Measurements from ENCODE around the gene VTI1A.

The VTI1A gene

GRCh38 chr10:112758961-112759360 lies 311.9 kb downstream of the VTI1A start:
- no peak for DNase-seq (ENCODE audit: low read depth)

- no peak for DNase-seq (ENCODE audit: low read depth)
Measured at GRCh38 chr10:112759496-112759895, 312.5 kb downstream of the VTI1A start.

DNA sequence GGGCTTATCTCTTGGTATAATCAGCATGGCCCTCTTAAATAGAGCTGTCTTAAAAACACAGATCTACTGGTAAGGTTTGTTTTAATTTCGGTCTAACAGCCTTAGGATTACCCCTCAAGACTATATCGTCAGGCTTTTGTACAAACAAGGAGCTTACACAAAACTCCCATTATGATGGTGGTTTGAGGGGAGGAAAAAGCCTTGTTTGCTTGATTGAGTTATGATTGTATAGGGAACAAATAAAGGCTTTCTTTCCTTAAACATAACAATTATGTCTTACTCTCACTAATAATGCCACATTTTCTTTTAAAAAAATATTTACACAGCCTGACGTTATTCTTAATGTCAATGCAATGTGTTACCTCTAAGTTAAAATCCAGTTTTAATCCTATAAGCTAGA lies 314.2 kb downstream of the VTI1A start:
- DNase-seq (ENCODE audit: low read depth), result no peak

DNA sequence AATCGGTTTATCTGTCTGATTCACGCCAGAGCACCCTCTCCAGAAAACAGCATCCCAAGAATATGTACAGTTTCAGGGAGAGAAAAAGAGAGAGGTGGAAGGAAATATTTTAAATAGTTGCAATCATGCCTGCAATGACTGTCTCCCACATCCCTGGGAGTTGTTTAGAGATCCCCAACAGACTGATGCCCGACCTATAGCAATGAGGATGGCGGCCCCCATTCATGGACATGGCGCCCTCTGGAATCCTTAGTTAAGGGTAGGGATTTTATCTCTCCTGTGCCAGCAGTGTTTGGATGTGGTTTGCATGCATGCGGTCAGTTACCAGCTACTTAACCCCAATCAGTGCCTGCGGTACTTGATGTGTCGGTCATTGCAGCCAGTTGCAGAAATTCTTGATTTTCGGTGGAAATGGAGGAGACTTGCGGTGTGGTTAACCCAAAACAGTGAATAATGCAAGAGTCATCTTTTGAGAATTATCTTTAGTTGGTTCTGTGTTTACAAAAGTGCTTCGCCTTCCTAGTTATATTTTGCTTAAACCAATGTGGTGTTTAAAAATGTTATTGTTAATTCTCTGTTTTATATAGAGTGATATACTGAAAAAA lies 317.0 kb downstream of the VTI1A start:
- DNase-seq (ENCODE audit: low read depth), result peak; percentile 71

GRCh38 chr10:112765717-112766235 lies 318.8 kb downstream of the VTI1A start:
- no peak for DNase-seq (ENCODE audit: low read depth)

DNA sequence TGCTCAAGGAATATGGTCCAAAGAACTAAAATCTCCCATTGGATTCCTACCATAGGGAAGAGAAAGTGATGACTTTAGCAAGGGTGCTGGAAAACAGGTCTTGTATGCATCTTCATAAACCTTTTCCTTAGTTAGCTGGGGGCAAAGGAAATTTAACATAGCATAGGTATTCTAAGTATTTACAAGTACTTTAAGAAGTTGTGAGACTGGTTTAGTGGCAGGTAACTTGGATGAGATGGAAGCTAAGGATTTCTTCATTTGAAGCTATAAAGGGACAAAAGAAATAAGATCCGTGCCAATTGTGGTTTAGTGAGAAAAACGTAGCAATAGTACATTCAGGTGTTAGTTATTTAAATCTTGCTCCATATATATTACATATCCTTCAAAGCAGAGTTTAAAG lies 319.6 kb downstream of the VTI1A start:
- no peak for DNase-seq (ENCODE audit: low read depth)

DNA sequence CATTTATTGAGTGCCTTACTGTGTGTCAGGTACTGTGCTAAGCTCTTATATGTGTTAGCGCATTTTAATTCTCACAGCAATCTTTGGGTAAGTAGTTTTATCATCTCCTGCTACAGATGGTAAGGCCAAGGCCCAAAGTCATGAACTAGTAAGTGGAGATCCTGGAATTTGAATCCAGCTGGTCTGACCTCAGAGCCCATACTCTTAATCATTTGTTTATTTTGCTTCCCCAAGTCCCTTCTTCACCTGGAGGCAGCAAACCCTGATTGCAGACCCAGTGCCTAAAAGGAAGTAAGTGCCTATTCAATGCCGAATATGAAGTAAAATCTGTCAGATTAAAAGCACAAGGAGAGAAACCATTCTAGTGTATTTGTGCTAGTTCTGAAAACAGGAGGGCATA lies 320.1 kb downstream of the VTI1A start:
- no peak for DNase-seq (ENCODE audit: low read depth)

DNA sequence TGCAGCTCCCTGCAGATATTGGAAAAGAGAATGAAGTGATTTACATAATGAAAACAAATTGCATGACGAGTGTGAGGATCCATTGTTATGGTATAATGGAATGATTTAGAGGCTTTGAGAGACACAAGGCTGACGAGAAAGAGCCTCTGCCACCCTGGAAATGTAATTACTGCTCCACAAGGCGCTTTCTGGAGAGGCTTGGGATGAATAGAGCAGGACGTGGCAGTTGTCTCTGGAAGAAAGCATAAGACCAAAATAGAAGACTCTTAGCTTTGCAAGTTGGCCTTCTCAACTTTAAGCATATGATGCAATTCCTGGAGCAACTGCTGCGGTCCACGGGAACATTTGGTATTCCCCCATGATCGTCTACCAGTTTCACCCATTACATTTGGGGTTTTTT lies 321.1 kb downstream of the VTI1A start:
- DNase-seq (ENCODE audit: low read depth), result no peak

- DNase-seq (ENCODE audit: low read depth), result no peak
Measured at GRCh38 chr10:112769081-112769480, 322.1 kb downstream of the VTI1A start.

DNA sequence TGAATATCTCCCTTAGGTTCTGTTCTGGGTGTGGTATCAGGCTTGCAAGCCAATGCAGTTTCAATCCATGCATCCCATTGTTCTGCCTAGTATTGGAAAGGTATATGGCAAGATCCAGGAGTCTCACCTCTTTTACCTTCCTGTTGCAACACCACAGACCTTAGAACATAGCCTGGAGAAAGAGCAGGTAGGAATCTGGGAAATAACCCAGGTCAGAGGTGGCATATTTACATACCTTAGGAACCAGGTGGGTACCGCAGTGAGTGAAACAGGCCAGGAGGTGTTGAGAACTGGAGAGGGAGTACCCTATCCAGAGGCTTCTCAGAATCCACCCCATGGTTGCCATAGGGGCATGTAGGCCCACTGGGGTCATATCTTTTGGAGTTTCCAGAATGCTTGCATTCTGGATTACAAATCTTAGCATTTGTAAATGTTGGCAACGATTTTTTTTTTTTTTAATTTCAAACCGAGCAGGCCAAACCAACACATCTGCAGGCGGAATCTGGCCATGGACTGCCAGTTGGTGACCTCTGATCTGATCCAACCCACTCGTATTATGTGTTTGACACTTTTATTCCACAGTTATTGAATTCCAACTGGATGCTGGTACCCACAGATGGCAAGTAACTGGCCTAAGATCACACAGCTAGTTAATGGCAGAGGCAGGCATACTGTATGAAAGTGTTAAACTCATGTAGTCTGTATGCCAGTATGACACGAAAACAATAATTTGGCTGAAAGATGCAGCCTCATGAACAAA lies 322.8 kb downstream of the VTI1A start:
- DNase-seq (ENCODE audit: low read depth), result no peak

DNA sequence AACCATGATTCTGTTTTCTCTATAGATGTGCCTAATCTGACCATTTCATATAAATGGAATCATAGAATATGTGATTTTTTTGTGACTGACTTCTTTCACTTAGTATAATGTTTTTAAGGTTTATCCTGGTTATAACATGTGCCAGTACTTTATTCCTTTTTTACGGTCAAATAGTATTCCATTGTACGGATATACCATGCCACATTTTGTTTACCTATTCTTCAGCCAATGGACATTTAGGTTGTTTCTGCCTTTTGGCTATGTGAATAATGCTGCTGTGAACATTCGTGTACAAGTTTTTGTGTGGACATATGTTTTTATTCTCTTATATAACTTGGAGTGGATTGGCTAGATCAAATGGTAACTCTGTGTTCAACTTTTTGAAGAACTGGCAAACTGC lies 324.7 kb downstream of the VTI1A start:
- DNase-seq (ENCODE audit: low read depth), result no peak

- no peak for DNase-seq (ENCODE audit: low read depth)
Measured at GRCh38 chr10:112773783-112774182, 326.8 kb downstream of the VTI1A start.

DNA sequence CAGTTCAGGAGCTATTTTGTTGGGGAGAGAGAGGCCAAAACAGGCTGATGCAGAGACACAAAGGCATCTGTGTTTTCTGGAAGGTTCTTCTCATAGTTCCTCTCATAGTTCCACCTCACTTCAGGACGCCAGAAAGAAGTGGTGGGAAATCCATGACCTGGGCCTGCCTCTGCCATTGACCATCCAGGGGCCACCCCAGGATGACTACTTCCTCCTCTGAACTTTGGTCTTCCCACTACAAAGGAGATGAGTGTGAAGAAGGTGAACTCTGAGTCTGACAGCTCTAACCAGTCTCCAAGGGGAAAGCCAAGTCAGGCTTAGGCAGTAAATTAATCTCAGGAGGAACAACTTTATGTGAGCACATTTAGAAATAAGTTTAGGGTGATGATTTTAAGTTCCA lies 327.2 kb downstream of the VTI1A start:
- no peak for DNase-seq (ENCODE audit: low read depth)

GRCh38 chr10:112774798-112775197 lies 327.8 kb downstream of the VTI1A start:
- no peak for DNase-seq (ENCODE audit: low read depth)

DNA sequence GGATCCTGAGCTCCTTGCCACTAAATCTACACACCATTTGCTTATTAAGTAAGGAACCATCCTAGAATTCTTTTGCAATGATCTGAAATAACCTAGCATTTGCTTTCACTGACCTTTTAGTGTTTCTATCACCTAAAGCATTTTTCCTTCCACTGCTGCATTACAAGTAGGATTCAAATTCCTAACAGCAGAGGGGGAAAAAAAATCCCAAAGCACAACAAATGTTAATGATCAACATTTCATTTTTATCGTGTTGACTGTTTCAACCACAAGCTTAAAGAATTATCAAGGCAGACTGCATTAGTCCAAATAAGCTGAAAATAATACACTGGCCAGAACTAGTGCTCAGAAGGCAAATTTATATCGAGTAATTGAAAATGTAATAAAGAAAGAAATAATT lies 328.4 kb downstream of the VTI1A start:
- DNase-seq (ENCODE audit: low read depth), result peak; percentile 15

GRCh38 chr10:112775892-112776674 lies 329.1 kb downstream of the VTI1A start:
- no peak for DNase-seq (ENCODE audit: low read depth)

GRCh38 chr10:112778579-112778978 lies 331.6 kb downstream of the VTI1A start:
- peak; percentile 13 for DNase-seq (ENCODE audit: low read depth)

GRCh38 chr10:112779025-112779770 lies 332.2 kb downstream of the VTI1A start:
- DNase-seq (ENCODE audit: low read depth), result no peak

- no peak for DNase-seq (ENCODE audit: low read depth)
Measured at GRCh38 chr10:112782200-112782907, 335.3 kb downstream of the VTI1A start.

DNA sequence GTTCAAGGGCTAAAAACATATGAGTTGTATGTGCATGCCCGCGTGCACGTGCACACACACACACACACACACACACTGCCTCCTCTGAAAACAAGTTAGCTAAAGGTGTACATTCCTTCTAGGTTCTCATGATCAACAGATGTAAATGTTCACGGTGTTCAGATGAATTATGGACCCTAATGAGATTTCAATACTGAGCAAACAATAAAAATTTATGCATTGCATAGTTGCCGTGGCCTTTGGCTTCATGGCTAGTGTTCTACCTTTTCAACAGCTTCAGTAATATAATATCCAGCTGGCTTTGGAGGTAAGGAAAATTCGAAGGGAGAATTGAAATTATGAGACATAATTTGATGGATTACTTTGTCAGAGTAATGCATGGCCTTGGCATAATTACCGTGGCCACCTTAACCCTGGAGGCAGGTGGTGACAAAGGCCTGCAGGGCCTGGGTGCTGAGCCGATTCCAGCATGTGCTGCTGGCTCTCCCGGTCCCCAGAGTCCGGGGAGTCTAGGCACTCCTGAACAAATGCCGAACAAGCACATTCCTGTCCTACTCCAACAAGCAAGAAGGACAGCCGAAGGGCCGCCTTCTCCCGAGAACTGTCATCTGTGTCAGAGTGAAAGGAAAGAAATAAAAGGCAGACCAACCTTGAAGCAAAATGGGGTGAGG lies 336.5 kb downstream of the VTI1A start:
- no peak for DNase-seq (ENCODE audit: low read depth)

GRCh38 chr10:112784022-112784461 lies 337.0 kb downstream of the VTI1A start:
- DNase-seq (ENCODE audit: low read depth), result no peak

Data from iris pigment epithelial cell (primary cell).